Mucosa of rectum (tissue), 2 donors: ENCODE results near the gene EPHB1.

Experiments used
- H3K27ac ChIP-seq, 2 donors: one replicate each; pipeline ENCODE4 v1.7.0; 2013; ENCODE audit warnings: inconsistent platforms in 2 of 2, low read depth in 2 of 2, low read length in 2 of 2
- H3K27me3 ChIP-seq, 2 donors: one replicate each; pipeline ENCODE4 v1.7.0; 2013; ENCODE audit warnings: low read length in 2 of 2; ENCODE audit not compliant: control insufficient read depth in 2 of 2, insufficient read depth in 2 of 2
- H3K36me3 ChIP-seq, 2 donors: one replicate each; pipeline ENCODE4 v1.7.0; 2013; ENCODE audit warnings: low read length in 2 of 2; ENCODE audit not compliant: control insufficient read depth in 2 of 2, insufficient read depth in 2 of 2
- H3K4me1 ChIP-seq, 2 donors: one replicate each; pipeline ENCODE4 v1.7.0; 2013; ENCODE audit warnings: low read length in 2 of 2, mild to moderate bottlenecking in 1 of 2; ENCODE audit not compliant: control insufficient read depth in 2 of 2, insufficient read depth in 2 of 2
- H3K4me3 ChIP-seq, 2 donors: one replicate each; pipeline ENCODE4 v1.7.0; 2013; ENCODE audit warnings: low read length in 2 of 2
- H3K9ac ChIP-seq, 2 donors: one replicate each; pipeline ENCODE4 v1.7.0; 2013; ENCODE audit warnings: low read length in 2 of 2, low read depth in 1 of 2, mild to moderate bottlenecking in 1 of 2
- H3K9me3 ChIP-seq, 2 donors: one replicate each; pipeline ENCODE4 v1.7.0; 2013; ENCODE audit warnings: low read length in 2 of 2; ENCODE audit not compliant: control insufficient read depth in 2 of 2
- donor health status: healthy.
- donor health status: Normal muscosa, but diverticular disease.

The EPHB1 gene

GRCh38 chr3:134839990-134840389, 44.9 kb downstream of the EPHB1 start:
- no peaks in the 10 kb centered on the region for H3K27me3 ChIP-seq
- no peaks in the 10 kb centered on the region for H3K9me3 ChIP-seq
- no peaks in the 10 kb centered on the region for H3K4me1 ChIP-seq
- no peak overlapping the region for H3K27ac ChIP-seq
- H3K9ac ChIP-seq, result no peak overlapping the region
- no peak overlapping the region for H3K4me3 ChIP-seq
- H3K36me3 ChIP-seq, result no peaks in the 10 kb centered on the region

GRCh38 chr3:134840459-134840858, 45.4 kb downstream of the EPHB1 start:
- H3K4me3 ChIP-seq, result no peak overlapping the region
- H3K9ac ChIP-seq, result no peak overlapping the region
- H3K27ac ChIP-seq, result no peak overlapping the region
- no peaks in the 10 kb centered on the region for H3K4me1 ChIP-seq
- no peaks in the 10 kb centered on the region for H3K27me3 ChIP-seq
- H3K9me3 ChIP-seq, result no peaks in the 10 kb centered on the region
- no peaks in the 10 kb centered on the region for H3K36me3 ChIP-seq

GRCh38 chr3:134846084-134846483, 51.0 kb downstream of the EPHB1 start:
- no peaks in the 10 kb centered on the region for H3K4me1 ChIP-seq
- no peaks in the 10 kb centered on the region for H3K9me3 ChIP-seq
- no peak overlapping the region for H3K27ac ChIP-seq
- no peak overlapping the region for H3K4me3 ChIP-seq
- no peaks in the 10 kb centered on the region for H3K36me3 ChIP-seq
- no peak overlapping the region for H3K9ac ChIP-seq
- H3K27me3 ChIP-seq, result no peaks in the 10 kb centered on the region

GRCh38 chr3:134846911-134847317, 51.9 kb downstream of the EPHB1 start:
- H3K27me3 ChIP-seq, result no peaks in the 10 kb centered on the region
- H3K27ac ChIP-seq, result no peak overlapping the region
- H3K36me3 ChIP-seq, result no peaks in the 10 kb centered on the region
- no peaks in the 10 kb centered on the region for H3K4me1 ChIP-seq
- no peaks in the 10 kb centered on the region for H3K9me3 ChIP-seq
- H3K9ac ChIP-seq, result no peak overlapping the region
- no peak overlapping the region for H3K4me3 ChIP-seq

- Histone ChIP-seq H3K36me3 (no peaks in the 10 kb centered on the region), H3K9ac (no peak overlapping the region), H3K4me1 (no peaks in the 10 kb centered on the region), H3K9me3 (no peaks in the 10 kb centered on the region), H3K4me3 (no peak overlapping the region), H3K27ac (no peak overlapping the region), H3K27me3 (no peaks in the 10 kb centered on the region)
Observed at GRCh38 chr3:134847349-134847748, 52.3 kb downstream of the EPHB1 start.

- H3K27me3 ChIP-seq, result no peaks in the 10 kb centered on the region
Observed at GRCh38 chr3:134849561-134849960, 54.5 kb downstream of the EPHB1 start.

GRCh38 chr3:134850761-134851160, 55.7 kb downstream of the EPHB1 start:
- Histone ChIP-seq H3K27ac (no peak overlapping the region), H3K27me3 (no peaks in the 10 kb centered on the region), H3K36me3 (no peaks in the 10 kb centered on the region), H3K9ac (no peak overlapping the region), H3K9me3 (no peaks in the 10 kb centered on the region), H3K4me1 (peaks cover 0 to 2% of the 10 kb centered on the region in 2 donors), H3K4me3 (no peak overlapping the region)

More at GRCh38 chr3:134849561-134849960, 54.5 kb downstream of the EPHB1 start:
- H3K27ac ChIP-seq, result no peak overlapping the region
- peaks cover 0 to 2% of the 10 kb centered on the region in 2 donors for H3K4me1 ChIP-seq
- no peak overlapping the region for H3K9ac ChIP-seq
- no peaks in the 10 kb centered on the region for H3K36me3 ChIP-seq
- no peak overlapping the region for H3K4me3 ChIP-seq
- H3K9me3 ChIP-seq, result no peaks in the 10 kb centered on the region

- H3K36me3 ChIP-seq, result no peaks in the 10 kb centered on the region
- H3K27ac ChIP-seq, result no peak overlapping the region
- H3K4me1 ChIP-seq, result peaks cover 0 to 2% of the 10 kb centered on the region in 2 donors
- H3K27me3 ChIP-seq, result no peaks in the 10 kb centered on the region
- no peaks in the 10 kb centered on the region for H3K9me3 ChIP-seq
- H3K4me3 ChIP-seq, result no peak overlapping the region
- no peak overlapping the region for H3K9ac ChIP-seq
Observed at GRCh38 chr3:134852132-134852531, 57.1 kb downstream of the EPHB1 start.

- no peak overlapping the region for H3K4me3 ChIP-seq
- no peaks in the 10 kb centered on the region for H3K9me3 ChIP-seq
- H3K4me1 ChIP-seq, result peaks cover 0 to 2% of the 10 kb centered on the region in 2 donors
- no peak overlapping the region for H3K27ac ChIP-seq
- H3K36me3 ChIP-seq, result no peaks in the 10 kb centered on the region
- H3K27me3 ChIP-seq, result no peaks in the 10 kb centered on the region
- H3K9ac ChIP-seq, result no peak overlapping the region
Observed at GRCh38 chr3:134852893-134853351, 57.9 kb downstream of the EPHB1 start.

- H3K9me3 ChIP-seq, result no peaks in the 10 kb centered on the region
- no peaks in the 10 kb centered on the region for H3K36me3 ChIP-seq
- no peaks in the 10 kb centered on the region for H3K27me3 ChIP-seq
- H3K27ac ChIP-seq, result no peak overlapping the region
- no peak overlapping the region for H3K9ac ChIP-seq
- no peak overlapping the region for H3K4me3 ChIP-seq
- H3K4me1 ChIP-seq, result peaks cover 0 to 2% of the 10 kb centered on the region in 2 donors
Observed at GRCh38 chr3:134854254-134854653, 59.2 kb downstream of the EPHB1 start.

- no peaks in the 10 kb centered on the region for H3K27me3 ChIP-seq
- H3K36me3 ChIP-seq, result no peaks in the 10 kb centered on the region
- H3K9me3 ChIP-seq, result no peaks in the 10 kb centered on the region
- no peak overlapping the region for H3K4me3 ChIP-seq
- H3K4me1 ChIP-seq, result peaks cover 0 to 2% of the 10 kb centered on the region in 2 donors
- H3K9ac ChIP-seq, result no peak overlapping the region
- no peak overlapping the region for H3K27ac ChIP-seq
Observed at GRCh38 chr3:134857356-134857755, 62.3 kb downstream of the EPHB1 start.
